ENCODE measurements around the gene FAM174A.

FAM174A gene

DNA sequence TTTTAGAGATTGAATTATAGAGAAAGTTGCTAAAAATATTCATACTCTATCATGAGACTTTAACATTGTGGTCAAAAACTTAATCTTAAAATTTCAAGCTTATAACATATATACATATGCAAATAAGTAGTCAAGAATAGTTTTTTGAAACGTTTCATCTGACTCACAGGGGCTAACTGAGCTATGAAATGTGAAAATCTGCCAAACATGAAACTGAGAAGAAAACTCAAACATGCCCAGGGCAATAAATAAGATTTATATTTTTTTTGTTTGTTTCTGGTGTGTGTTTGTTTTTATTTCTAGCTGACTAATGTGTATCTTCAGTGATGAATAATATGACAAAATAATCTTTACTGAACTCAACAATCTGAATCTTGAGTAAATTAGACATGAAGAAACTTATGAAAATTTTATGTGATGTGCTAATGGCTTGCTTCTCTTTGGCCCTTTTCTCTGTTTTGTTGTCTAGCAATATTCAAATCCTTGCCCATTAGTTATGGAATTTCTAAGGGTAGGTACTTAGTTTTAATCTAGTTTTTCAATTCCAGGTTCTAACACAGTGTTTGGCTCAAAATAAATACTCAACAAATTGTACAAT is 99.9 kb downstream of the FAM174A start:
- H3K27me3 ChIP-seq (ENCODE audit: control insufficient read depth, insufficient read depth, low read length), result no peaks in the 10 kb centered on the region
- no peak overlapping the region for H3K4me3 ChIP-seq (ENCODE audit: low read depth, low read length)
- H2AFZ ChIP-seq, result no peak overlapping the region
- H3K79me2 ChIP-seq, result no peaks in the 10 kb centered on the region
- H3K36me3 ChIP-seq (ENCODE audit: control insufficient read depth, insufficient read depth, low read length), result no peaks in the 10 kb centered on the region
- no peaks in the 10 kb centered on the region for H3K9me3 ChIP-seq (ENCODE audit: control insufficient read depth, low read length)
- no peak overlapping the region for H3K4me2 ChIP-seq (ENCODE audit: low read length)
- no peak overlapping the region for H3K9ac ChIP-seq
- TF ChIP-seq, protein P1, sequence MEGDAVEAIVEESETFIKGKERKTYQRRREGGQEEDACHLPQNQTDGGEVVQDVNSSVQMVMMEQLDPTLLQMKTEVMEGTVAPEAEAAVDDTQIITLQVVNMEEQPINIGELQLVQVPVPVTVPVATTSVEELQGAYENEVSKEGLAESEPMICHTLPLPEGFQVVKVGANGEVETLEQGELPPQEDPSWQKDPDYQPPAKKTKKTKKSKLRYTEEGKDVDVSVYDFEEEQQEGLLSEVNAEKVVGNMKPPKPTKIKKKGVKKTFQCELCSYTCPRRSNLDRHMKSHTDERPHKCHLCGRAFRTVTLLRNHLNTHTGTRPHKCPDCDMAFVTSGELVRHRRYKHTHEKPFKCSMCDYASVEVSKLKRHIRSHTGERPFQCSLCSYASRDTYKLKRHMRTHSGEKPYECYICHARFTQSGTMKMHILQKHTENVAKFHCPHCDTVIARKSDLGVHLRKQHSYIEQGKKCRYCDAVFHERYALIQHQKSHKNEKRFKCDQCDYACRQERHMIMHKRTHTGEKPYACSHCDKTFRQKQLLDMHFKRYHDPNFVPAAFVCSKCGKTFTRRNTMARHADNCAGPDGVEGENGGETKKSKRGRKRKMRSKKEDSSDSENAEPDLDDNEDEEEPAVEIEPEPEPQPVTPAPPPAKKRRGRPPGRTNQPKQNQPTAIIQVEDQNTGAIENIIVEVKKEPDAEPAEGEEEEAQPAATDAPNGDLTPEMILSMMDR (IDR thresholded peaks at IDR 0.05), result no peak
- no peak overlapping the region for H3K27ac ChIP-seq
- H3K4me1 ChIP-seq, result no peaks in the 10 kb centered on the region

Measured in parathyroid adenoma (tissue), 2 donors.